ENCODE data around the gene RREB1. TPM values are rescaled to one million over a fixed set of nuclear protein-coding genes. Genes with fewer than 3 reads are reported as not detected.

The RREB1 gene
- total and polyA plus RNA-seq, 10 donors, result 3.2 to 72.0 (median 54.6) TPM

DNA sequence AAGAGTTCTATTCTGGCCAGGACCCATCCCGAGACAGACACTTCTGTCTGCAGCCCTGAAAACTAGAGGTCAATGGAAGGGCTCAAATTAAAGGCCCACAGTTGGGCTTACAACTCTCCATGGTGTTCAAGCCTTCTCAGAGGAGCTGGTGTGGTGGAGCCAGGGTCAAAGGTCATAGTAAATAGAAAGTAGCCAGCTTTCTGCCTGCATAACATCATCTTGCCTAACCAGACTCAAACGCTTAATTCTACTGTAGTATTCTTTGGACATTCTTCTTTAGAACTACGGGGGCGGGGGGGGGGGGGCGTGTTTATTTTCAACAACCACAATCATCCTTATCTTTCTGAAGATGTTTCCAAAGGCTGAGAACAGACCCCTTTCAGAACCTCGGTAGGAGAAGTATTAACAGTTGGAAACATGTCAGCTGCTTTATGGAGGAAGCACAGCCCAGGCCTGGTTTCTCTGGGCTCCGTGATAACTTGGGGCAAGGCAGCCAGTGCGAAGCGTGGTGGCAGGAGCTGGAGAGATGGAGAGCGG lies 1.5 kb upstream of the RREB1 start:
- no peak for DNase-seq
- WGBS, 5 donors, result 30 to 49% (median 46%) methylated on average over 9 to 10 of the region's 10 CpGs
- H3K4me1 ChIP-seq, result peaks cover 17 to 41% (median 29%) of the 10 kb centered on the region in 6 donors
- no peaks in the 10 kb centered on the region for H3K36me3 ChIP-seq
- no peaks in the 10 kb centered on the region for H3K27me3 ChIP-seq (replicated peaks in 1 of 7)
- TF ChIP-seq, protein P1, sequence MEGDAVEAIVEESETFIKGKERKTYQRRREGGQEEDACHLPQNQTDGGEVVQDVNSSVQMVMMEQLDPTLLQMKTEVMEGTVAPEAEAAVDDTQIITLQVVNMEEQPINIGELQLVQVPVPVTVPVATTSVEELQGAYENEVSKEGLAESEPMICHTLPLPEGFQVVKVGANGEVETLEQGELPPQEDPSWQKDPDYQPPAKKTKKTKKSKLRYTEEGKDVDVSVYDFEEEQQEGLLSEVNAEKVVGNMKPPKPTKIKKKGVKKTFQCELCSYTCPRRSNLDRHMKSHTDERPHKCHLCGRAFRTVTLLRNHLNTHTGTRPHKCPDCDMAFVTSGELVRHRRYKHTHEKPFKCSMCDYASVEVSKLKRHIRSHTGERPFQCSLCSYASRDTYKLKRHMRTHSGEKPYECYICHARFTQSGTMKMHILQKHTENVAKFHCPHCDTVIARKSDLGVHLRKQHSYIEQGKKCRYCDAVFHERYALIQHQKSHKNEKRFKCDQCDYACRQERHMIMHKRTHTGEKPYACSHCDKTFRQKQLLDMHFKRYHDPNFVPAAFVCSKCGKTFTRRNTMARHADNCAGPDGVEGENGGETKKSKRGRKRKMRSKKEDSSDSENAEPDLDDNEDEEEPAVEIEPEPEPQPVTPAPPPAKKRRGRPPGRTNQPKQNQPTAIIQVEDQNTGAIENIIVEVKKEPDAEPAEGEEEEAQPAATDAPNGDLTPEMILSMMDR (IDR thresholded peaks at IDR 0.05 in 8 of 11, conservative IDR thresholded peaks at IDR 0.05 in 3 of 11), result no peak
- TF ChIP-seq POLR2A (IDR thresholded peaks at IDR 0.05), result no peak
- H3K27ac ChIP-seq, result peak overlapping the region; percentile 91 to 97 (median 94)
- H3K9me3 ChIP-seq, result no peaks in the 10 kb centered on the region
- H3K4me3 ChIP-seq, result peak overlapping the region in 7 of 8 donors; percentile 77 to 97 (median 93)
- intact Hi-C loops (cut with DNase I; ENCODE audit: low total_unique reads), result no loop called here

DNA sequence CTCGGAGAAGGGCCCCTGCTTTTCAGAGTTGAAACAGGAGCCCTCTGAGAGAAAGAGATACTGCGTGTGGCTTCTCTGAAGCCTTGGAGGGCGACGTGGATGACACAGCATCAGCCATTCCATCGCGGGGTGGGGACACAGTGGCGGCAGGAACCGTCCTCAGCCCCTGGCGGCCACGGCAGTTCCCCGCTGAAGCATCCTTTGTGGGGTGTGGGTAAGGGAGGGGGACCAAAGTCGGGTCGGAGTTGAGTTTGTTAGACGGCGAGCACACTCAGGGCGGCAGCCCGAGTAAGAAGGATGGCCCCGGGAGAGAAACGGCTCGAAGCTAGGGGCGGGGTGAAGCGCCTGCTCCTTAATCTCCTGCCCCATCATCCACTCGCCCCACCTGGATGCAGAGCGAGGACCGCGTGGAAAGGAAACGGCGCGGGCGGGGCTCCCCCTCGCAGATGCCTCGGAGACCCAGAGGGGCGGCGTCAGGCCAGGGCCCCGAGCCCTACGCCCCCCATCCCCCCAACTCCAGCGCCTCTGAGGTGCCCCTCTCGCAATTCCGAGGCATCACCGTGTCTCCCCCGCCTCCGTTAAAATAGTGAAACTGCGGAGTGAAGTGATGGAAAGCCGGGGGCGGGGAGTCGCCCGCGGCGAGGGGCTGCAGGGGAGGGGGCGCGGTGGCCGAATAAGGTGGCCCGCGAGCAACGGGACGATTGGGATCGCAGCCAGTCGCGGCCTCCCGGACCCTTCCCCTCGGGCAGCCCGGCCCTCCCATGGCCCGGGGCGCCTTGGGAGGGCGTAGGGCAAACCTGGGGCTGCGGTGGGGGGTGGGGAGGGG lies 796 bp upstream of the RREB1 start:
- TF ChIP-seq, protein P1 (IDR thresholded peaks at IDR 0.05 in 8 of 11, conservative IDR thresholded peaks at IDR 0.05 in 3 of 11), result peak in 10 of 11 experiments; percentile 17 to 60 (median 44)
- TF ChIP-seq POLR2AphosphoS5 (IDR thresholded peaks at IDR 0.05), result peak in 2 of 3 donors; percentile 59 to 63
- TF ChIP-seq POLR2A (IDR thresholded peaks at IDR 0.05), result no peak
- Histone ChIP-seq H3K27ac (peak overlapping the region; percentile 91 to 97 (median 94)), H3K36me3 (no peaks in the 10 kb centered on the region), H3K27me3 (replicated peaks in 1 of 7) (no peaks in the 10 kb centered on the region), H3K4me3 (peak overlapping the region; percentile 77 to 97 (median 94)), H3K4me1 (peaks cover 24 to 44% (median 36%) of the 10 kb centered on the region in 6 donors), H3K9me3 (no peaks in the 10 kb centered on the region)
- intact Hi-C loops (cut with DNase I; ENCODE audit: low total_unique reads), result no loop called here
- peak; percentile 90 for DNase-seq
- 1 to 4% (median 3%) methylated on average over 26 to 66 of the region's 66 CpGs for WGBS, 5 donors

GRCh38 chr6:7108196-7108963 lies 619 bp downstream of the RREB1 start:
- H3K4me3 ChIP-seq, result peak overlapping the region; percentile 77 to 97 (median 94)
- no peaks in the 10 kb centered on the region for H3K27me3 ChIP-seq (replicated peaks in 1 of 7)
- 0 to 1% (median 1%) methylated on average over 56 to 94 of the region's 94 CpGs for WGBS, 5 donors
- intact Hi-C loops (cut with DNase I; ENCODE audit: low total_unique reads), result no loop called here
- no peaks in the 10 kb centered on the region for H3K36me3 ChIP-seq
- H3K9me3 ChIP-seq, result no peaks in the 10 kb centered on the region
- H3K4me1 ChIP-seq, result peaks cover 36 to 58% (median 48%) of the 10 kb centered on the region in 6 donors
- H3K27ac ChIP-seq, result peak overlapping the region; percentile 91 to 97 (median 94)
- peak; percentile 30 to 48 (median 40) for TF ChIP-seq POLR2AphosphoS5 (IDR thresholded peaks at IDR 0.05)
- TF ChIP-seq, protein P1 (IDR thresholded peaks at IDR 0.05 in 8 of 11, conservative IDR thresholded peaks at IDR 0.05 in 3 of 11), result no peak
- DNase-seq, result peak; percentile 90
